HFFc6 (cell line): ENCODE results near the gene TBC1D5. TPM values are rescaled to one million over a fixed set of nuclear protein-coding genes. Genes with fewer than 3 reads are reported as not detected.

Experiments
- DNase-seq: peaks from one replicate; pipeline ENCODE4 v3.0.0-alpha.2; 2018
- H3K27ac Mint-ChIP-seq: 2 replicates; pipeline ENCODE4 v1.8.0; 2020; ENCODE audit warnings: mild to moderate bottlenecking, mixed read lengths
- H3K27me3 Mint-ChIP-seq: 2 replicates; pipeline ENCODE4 v1.8.0; 2021; ENCODE audit warnings: mild to moderate bottlenecking, moderate library complexity, mixed read lengths; ENCODE audit not compliant: insufficient read depth
- H3K36me3 Mint-ChIP-seq: 2 replicates; pipeline ENCODE4 v1.8.0; 2021; ENCODE audit warnings: low read depth, mixed read lengths
- H3K4me1 Mint-ChIP-seq: 2 replicates; pipeline ENCODE4 v1.8.0; 2020; ENCODE audit warnings: low read depth, mixed read lengths
- H3K4me3 Mint-ChIP-seq: 2 replicates; pipeline ENCODE4 v1.8.0; 2020; ENCODE audit warnings: mild to moderate bottlenecking, moderate library complexity, mixed read lengths
- H3K9me3 Mint-ChIP-seq: 2 replicates; pipeline ENCODE4 v1.8.0; 2020; ENCODE audit warnings: mild to moderate bottlenecking, mixed read lengths
- total RNA-seq, 6 experiments: library from RNA; stranded (reverse); fragmentation: NEBNext Ultra II Directional; extraction: Animal tissue kit (Norgen Biotek cat#: 25700); gene quantifications; 2 replicates in 1 of 6; 3 replicates in 5 of 6; pipeline ENCODE4 v1.2.3, GENCODE V29; 2021
- TF ChIP-seq, protein P1 (sequence below): fragments of 200-600 bp; sonication (generic); IDR thresholded peaks from 2 replicates; pipeline ENCODE4 v1.5.0; 2021; ENCODE audit warnings: antibody characterized with exemption, mild to moderate bottlenecking

TBC1D5 gene
- total RNA-seq, 6 experiments from 2014 or later: 37.2 to 46.0 (median 40.1) TPM

DNA sequence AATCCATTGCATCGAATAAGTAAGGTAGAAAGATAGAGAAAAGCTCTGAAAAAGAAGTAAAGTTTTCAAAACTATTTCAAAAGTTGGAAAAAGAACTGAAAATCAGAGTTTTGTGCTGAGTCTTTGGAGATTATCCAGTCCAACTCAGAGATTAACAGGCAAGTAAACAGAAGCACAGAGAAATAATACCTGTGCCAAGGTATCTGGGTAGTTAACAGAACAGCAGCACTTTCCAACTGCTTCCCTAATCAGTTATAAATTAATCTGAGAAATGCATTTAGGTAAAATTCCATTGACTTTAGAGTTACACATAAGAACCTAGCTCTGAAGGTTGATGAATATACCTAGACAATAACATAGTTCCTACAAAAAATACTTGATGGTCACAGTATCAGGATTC lies 355.3 kb downstream of the TBC1D5 start:
- DNase-seq: no peak
- H3K27me3 Mint-ChIP-seq: no peaks in the 10 kb centered on the region
- peaks cover 10% of the 10 kb centered on the region; the same call in 1 of the 2 replicates for H3K4me1 Mint-ChIP-seq
- H3K27ac Mint-ChIP-seq: no peak overlapping the region
- H3K4me3 Mint-ChIP-seq: no peak overlapping the region
- H3K36me3 Mint-ChIP-seq: 0 out of 2 replicates have a peak, but pooled peaks cover 8% of the 10 kb centered on the region
- TF ChIP-seq, protein P1, sequence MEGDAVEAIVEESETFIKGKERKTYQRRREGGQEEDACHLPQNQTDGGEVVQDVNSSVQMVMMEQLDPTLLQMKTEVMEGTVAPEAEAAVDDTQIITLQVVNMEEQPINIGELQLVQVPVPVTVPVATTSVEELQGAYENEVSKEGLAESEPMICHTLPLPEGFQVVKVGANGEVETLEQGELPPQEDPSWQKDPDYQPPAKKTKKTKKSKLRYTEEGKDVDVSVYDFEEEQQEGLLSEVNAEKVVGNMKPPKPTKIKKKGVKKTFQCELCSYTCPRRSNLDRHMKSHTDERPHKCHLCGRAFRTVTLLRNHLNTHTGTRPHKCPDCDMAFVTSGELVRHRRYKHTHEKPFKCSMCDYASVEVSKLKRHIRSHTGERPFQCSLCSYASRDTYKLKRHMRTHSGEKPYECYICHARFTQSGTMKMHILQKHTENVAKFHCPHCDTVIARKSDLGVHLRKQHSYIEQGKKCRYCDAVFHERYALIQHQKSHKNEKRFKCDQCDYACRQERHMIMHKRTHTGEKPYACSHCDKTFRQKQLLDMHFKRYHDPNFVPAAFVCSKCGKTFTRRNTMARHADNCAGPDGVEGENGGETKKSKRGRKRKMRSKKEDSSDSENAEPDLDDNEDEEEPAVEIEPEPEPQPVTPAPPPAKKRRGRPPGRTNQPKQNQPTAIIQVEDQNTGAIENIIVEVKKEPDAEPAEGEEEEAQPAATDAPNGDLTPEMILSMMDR: no peak
- no peaks in the 10 kb centered on the region for H3K9me3 Mint-ChIP-seq

DNA sequence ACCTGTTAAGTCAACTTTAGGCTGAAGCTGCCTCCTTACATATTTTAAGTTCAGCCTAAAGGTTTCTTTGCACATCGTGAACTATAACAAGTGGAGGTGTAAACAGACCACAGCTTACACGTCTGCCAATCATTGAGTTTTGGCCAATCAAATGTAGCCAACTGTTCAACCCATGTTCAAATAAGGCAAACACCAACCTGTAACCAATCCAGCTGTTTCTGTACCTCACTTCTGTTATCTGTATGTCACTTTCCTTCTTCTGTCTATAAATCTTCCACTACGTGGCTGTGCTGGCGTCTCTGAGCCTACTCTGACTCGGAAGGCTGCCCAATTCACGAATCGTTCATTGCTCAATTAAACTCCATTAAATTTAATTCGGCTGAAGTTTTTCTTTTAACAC lies 356.0 kb downstream of the TBC1D5 start:
- H3K9me3 Mint-ChIP-seq: no peaks in the 10 kb centered on the region
- H3K36me3 Mint-ChIP-seq: 0 out of 2 replicates have a peak, but pooled peaks cover 2% of the 10 kb centered on the region
- H3K4me1 Mint-ChIP-seq: peaks cover 10% of the 10 kb centered on the region; the same call in 1 of the 2 replicates
- H3K27ac Mint-ChIP-seq: no peak overlapping the region
- no peaks in the 10 kb centered on the region for H3K27me3 Mint-ChIP-seq
- TF ChIP-seq, protein P1: no peak
- no peak for DNase-seq
- no peak overlapping the region for H3K4me3 Mint-ChIP-seq

DNA sequence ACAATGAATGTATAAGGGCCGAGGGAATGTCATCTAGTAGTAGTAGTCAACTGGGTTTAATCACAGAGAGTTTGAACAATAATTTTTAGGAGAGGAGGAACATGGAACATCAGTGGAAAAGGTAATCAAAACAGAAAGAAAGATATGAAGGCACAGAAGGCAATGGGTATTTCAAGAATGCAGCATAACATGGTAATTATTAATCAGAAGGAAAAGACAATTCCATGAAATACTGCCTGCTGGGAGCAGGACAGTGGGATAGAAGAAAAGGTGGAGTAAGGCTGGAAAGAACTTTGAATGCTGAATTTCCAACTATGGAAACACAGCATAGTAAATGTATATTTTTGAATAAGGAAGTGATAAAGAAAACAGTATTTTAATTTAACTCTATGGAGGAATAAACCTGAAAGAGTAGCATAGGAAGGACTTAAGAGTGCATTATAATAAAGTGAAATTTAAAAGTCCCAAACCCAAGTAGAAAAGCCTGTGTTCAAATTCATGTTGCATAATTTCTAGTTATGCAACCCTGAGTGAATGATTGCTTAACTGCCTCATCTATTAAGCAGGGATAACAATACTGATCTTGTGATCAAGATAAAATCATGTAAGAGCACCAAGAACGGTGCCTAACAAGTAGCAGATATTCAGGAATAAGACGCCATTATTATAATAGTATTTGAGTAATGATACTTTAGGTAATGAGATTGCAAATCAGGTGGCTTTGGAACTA lies 357.7 kb downstream of the TBC1D5 start:
- Mint-ChIP-seq H3K4me3 (no peak overlapping the region), H3K36me3 (no peaks in the 10 kb centered on the region), H3K4me1 (peaks cover 10% of the 10 kb centered on the region; the same call in 1 of the 2 replicates), H3K27ac (no peak overlapping the region), H3K9me3 (no peaks in the 10 kb centered on the region), H3K27me3 (no peaks in the 10 kb centered on the region)
- TF ChIP-seq, protein P1: no peak
- peak; percentile 5 for DNase-seq

DNA sequence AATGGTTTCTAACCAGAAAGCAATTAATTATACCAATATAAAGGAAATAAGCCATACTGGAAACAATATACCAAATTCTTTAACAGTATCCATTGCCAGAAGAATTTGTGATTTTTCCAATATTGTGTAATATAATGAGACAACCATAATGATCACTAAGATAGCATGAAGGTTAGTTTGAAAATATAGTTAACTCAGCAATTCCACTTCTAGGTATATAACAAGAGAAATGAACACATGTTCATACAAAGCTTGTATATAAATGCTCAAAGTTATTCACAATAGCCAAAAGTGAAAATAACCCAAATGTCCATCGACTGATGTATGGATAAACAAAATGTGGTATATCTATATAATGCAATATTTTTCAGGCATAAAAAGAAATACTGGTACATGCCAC lies 369.1 kb downstream of the TBC1D5 start:
- Mint-ChIP-seq H3K4me1 (peaks cover 8% of the 10 kb centered on the region), H3K27me3 (no peaks in the 10 kb centered on the region), H3K36me3 (peaks cover 10% of the 10 kb centered on the region; the same call in 1 of the 2 replicates), H3K27ac (no peak overlapping the region), H3K4me3 (no peak overlapping the region), H3K9me3 (no peaks in the 10 kb centered on the region)
- no peak for DNase-seq
- TF ChIP-seq, protein P1: no peak

DNA sequence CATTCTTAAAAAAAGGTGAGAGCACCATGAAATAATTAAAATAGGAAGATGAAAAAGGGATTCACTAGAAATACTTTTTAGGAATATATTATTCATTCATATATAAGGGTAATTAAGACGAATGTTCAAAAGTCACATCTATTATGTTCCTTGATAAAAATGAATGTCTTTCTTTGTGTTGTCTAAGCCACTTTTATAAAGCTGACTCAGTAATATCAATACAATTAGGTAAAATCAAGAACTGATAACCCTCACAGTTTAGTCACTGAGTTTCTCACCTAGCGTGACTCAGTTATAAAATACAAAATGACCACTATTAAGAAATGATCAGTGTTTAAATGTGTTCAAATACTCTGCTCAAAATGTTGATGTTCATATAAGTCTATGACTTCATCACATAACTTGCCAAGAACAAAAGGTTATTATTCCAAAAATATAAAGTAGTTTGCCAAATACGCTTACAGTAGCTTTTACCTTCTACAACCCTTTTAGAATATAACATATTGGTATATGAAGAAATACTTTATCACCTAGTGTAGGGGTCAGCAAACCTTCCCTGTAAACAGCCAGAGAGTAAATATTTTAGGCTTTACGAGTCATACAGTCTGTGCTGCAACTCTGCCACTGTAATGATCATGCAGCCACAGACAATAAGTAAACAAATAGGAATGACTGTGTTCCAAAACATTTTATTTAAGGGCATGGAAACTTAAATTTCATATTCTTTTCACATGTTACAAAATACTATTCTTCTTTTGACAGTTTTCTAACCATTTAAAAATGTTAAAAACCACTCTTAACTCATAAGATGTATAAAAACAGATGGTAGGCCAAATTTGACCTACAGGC lies 369.8 kb downstream of the TBC1D5 start:
- no peaks in the 10 kb centered on the region for H3K9me3 Mint-ChIP-seq
- DNase-seq: peak; percentile 3
- peaks cover 8% of the 10 kb centered on the region for H3K4me1 Mint-ChIP-seq
- H3K27ac Mint-ChIP-seq: no peak overlapping the region; the same call in 1 of the 2 replicates
- TF ChIP-seq, protein P1: no peak
- no peak overlapping the region for H3K4me3 Mint-ChIP-seq
- H3K36me3 Mint-ChIP-seq: peaks cover 10% of the 10 kb centered on the region; the same call in 1 of the 2 replicates
- H3K27me3 Mint-ChIP-seq: no peaks in the 10 kb centered on the region
